Ascending aorta (tissue), 2 donors: ENCODE results near the gene ACSL6. TPM values are rescaled to one million over a fixed set of nuclear protein-coding genes. Genes with fewer than 3 reads are reported as not detected.

Experiments used
- DNase-seq, 2 donors: peaks; one replicate each; pipeline ENCODE4 v3.0.0-alpha.2; 2019; ENCODE audit warnings: low spot score in 2 of 2
- H3K27ac ChIP-seq, 2 donors: fragments of 200-600 bp; sonication (generic); one replicate each; pipeline ENCODE4 v1.5.1; 2016 to 2017; ENCODE audit warnings: mild to moderate bottlenecking in 1 of 2
- H3K27me3 ChIP-seq: fragments of 200-600 bp; sonication (generic); one replicate; pipeline ENCODE4 v1.5.1; 2017
- H3K36me3 ChIP-seq, 2 donors: fragments of 200-600 bp; sonication (generic); one replicate each; pipeline ENCODE4 v1.5.1; 2016
- H3K4me1 ChIP-seq, 2 donors: fragments of 200-600 bp; sonication (generic); one replicate each; pipeline ENCODE4 v1.5.1; 2016 to 2017; ENCODE audit warnings: mild to moderate bottlenecking in 1 of 2
- H3K4me3 ChIP-seq, 2 donors: fragments of 200-600 bp; sonication (generic); one replicate each; pipeline ENCODE4 v1.5.1; 2016 to 2017; ENCODE audit warnings: mild to moderate bottlenecking in 1 of 2
- H3K9me3 ChIP-seq, 2 donors: fragments of 200-600 bp; sonication (generic); one replicate each; pipeline ENCODE4 v1.5.1; 2016
- CTCF ChIP-seq, 3 experiments: fragments of 200-600 bp in 2 of 3; fragments of 450-650 bp in 1 of 3; sonication (generic) in 2 of 3; IDR thresholded peaks; one replicate each; pipeline ENCODE4 v1.5.1; 2016 to 2019; ENCODE audit warnings: antibody characterized with exemption in 3 of 3, mild to moderate bottlenecking in 1 of 3, moderate library complexity in 1 of 3
- intact Hi-C: fragments of 100-400 bp; cut with DNase I; formaldehyde crosslinking; loops from one replicate; pipeline ENCODE4 v1.15.1; 2023
- total RNA-seq: library from RNA; depleted of rRNA; stranded (reverse); fragments of >200 nt; gene quantifications from one replicate; pipeline ENCODE4 v1.1.0, GENCODE V29; 2016

ACSL6 gene
- total RNA-seq, 1 donor from 2014 or later = 7.6 TPM

- Histone ChIP-seq H3K9me3 (no peaks in the 10 kb centered on the region), H3K36me3 (no peaks in the 10 kb centered on the region), H3K27me3 (no peaks in the 10 kb centered on the region), H3K4me1 (no peaks in the 10 kb centered on the region), H3K27ac (no peak overlapping the region), H3K4me3 (no peak overlapping the region)
- intact Hi-C loops = no loop called here
- no peak for DNase-seq
- TF ChIP-seq CTCF (IDR thresholded peaks at IDR 0.05) = no peak
These were observed 16.8 kb downstream of the ACSL6 start for GRCh38 chr5:131994533-131995226.

- H3K36me3 ChIP-seq = no peaks in the 10 kb centered on the region
- DNase-seq = no peak
- no peaks in the 10 kb centered on the region for H3K27me3 ChIP-seq
- H3K9me3 ChIP-seq = no peaks in the 10 kb centered on the region
- intact Hi-C loops = no loop called here
- H3K27ac ChIP-seq = no peak overlapping the region
- TF ChIP-seq CTCF (IDR thresholded peaks at IDR 0.05) = no peak
- no peak overlapping the region for H3K4me3 ChIP-seq
- H3K4me1 ChIP-seq = no peaks in the 10 kb centered on the region
These were observed 17.4 kb downstream of the ACSL6 start for GRCh38 chr5:131994090-131994489.

- Histone ChIP-seq H3K27ac (no peak overlapping the region), H3K36me3 (no peaks in the 10 kb centered on the region), H3K27me3 (no peaks in the 10 kb centered on the region), H3K9me3 (no peaks in the 10 kb centered on the region), H3K4me3 (no peak overlapping the region), H3K4me1 (no peaks in the 10 kb centered on the region)
- no peak for DNase-seq
- no peak for TF ChIP-seq CTCF (IDR thresholded peaks at IDR 0.05)
- intact Hi-C loops = no loop called here
These were observed 17.8 kb downstream of the ACSL6 start for GRCh38 chr5:131993676-131994075.

GRCh38 chr5:131992370-131992769 is 19.1 kb downstream of the ACSL6 start:
- Histone ChIP-seq H3K27me3 (no peaks in the 10 kb centered on the region), H3K27ac (no peak overlapping the region), H3K4me1 (no peaks in the 10 kb centered on the region), H3K9me3 (no peaks in the 10 kb centered on the region), H3K4me3 (no peak overlapping the region), H3K36me3 (no peaks in the 10 kb centered on the region)
- no peak for TF ChIP-seq CTCF (IDR thresholded peaks at IDR 0.05)
- no peak for DNase-seq
- intact Hi-C loops = no loop called here

- no peaks in the 10 kb centered on the region for H3K4me1 ChIP-seq
- no peak overlapping the region for H3K4me3 ChIP-seq
- no peaks in the 10 kb centered on the region for H3K9me3 ChIP-seq
- H3K36me3 ChIP-seq = no peaks in the 10 kb centered on the region
- H3K27me3 ChIP-seq = no peaks in the 10 kb centered on the region
- no peak overlapping the region for H3K27ac ChIP-seq
- intact Hi-C loops = no loop called here
- no peak for TF ChIP-seq CTCF (IDR thresholded peaks at IDR 0.05)
- no peak for DNase-seq
These were observed 19.7 kb downstream of the ACSL6 start for GRCh38 chr5:131991593-131992324.
